ENCODE data around the gene GABRD.

DNA sequence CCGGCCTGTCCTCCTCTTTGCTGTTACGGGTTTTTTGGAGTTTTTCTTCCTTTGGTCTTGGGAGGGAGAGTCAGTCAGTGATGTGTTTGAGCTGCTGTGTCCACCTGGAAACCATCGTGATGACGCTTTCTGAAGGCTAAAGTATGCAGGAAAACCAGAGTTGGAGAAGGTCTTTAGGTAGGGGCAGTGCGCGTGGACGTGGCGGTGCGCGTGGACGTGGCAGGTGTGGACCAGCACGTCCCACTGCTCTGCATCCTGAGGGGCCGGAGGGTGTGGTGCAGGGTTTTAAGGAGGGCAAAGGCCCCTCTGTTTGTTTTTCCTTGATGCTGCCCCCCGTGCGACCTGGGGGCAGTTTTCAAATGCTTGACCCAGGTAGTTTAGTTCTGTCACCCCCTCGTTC lies 61.0 kb downstream of the GABRD start:
- TF ChIP-seq, protein P1, sequence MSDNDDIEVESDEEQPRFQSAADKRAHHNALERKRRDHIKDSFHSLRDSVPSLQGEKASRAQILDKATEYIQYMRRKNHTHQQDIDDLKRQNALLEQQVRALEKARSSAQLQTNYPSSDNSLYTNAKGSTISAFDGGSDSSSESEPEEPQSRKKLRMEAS (CRISPR knock-in tag; IDR thresholded peaks at IDR 0.05), result no peak
- TF ChIP-seq, protein P2, sequence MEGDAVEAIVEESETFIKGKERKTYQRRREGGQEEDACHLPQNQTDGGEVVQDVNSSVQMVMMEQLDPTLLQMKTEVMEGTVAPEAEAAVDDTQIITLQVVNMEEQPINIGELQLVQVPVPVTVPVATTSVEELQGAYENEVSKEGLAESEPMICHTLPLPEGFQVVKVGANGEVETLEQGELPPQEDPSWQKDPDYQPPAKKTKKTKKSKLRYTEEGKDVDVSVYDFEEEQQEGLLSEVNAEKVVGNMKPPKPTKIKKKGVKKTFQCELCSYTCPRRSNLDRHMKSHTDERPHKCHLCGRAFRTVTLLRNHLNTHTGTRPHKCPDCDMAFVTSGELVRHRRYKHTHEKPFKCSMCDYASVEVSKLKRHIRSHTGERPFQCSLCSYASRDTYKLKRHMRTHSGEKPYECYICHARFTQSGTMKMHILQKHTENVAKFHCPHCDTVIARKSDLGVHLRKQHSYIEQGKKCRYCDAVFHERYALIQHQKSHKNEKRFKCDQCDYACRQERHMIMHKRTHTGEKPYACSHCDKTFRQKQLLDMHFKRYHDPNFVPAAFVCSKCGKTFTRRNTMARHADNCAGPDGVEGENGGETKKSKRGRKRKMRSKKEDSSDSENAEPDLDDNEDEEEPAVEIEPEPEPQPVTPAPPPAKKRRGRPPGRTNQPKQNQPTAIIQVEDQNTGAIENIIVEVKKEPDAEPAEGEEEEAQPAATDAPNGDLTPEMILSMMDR (IDR thresholded peaks at IDR 0.05), result no peak
- TF ChIP-seq, protein P3, sequence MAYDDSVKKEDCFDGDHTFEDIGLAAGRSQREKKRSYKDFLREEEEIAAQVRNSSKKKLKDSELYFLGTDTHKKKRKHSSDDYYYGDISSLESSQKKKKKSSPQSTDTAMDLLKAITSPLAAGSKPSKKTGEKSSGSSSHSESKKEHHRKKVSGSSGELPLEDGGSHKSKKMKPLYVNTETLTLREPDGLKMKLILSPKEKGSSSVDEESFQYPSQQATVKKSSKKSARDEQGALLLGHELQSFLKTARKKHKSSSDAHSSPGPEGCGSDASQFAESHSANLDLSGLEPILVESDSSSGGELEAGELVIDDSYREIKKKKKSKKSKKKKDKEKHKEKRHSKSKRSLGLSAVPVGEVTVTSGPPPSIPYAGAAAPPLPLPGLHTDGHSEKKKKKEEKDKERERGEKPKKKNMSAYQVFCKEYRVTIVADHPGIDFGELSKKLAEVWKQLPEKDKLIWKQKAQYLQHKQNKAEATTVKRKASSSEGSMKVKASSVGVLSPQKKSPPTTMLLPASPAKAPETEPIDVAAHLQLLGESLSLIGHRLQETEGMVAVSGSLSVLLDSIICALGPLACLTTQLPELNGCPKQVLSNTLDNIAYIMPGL (CRISPR knock-in tag; IDR thresholded peaks at IDR 0.05), result no peak
- no peak for TF ChIP-seq NR1H2 (CRISPR knock-in tag; IDR thresholded peaks at IDR 0.05)
- no peak for TF ChIP-seq JAZF1 (CRISPR knock-in tag; IDR thresholded peaks at IDR 0.05)
- TF ChIP-seq ELF4 (CRISPR knock-in tag; IDR thresholded peaks at IDR 0.05; ENCODE audit: low read depth), result no peak
- TF ChIP-seq ZNF416 (CRISPR knock-in tag; IDR thresholded peaks at IDR 0.05), result no peak
- TF ChIP-seq KAT7 (CRISPR knock-in tag; IDR thresholded peaks at IDR 0.05; ENCODE audit: borderline replicate concordance), result no peak
- no peak for TF ChIP-seq ZNF219 (CRISPR knock-in tag; IDR thresholded peaks at IDR 0.05; ENCODE audit: borderline replicate concordance)
- no peak for TF ChIP-seq FOXJ3 (CRISPR knock-in tag; IDR thresholded peaks at IDR 0.05; ENCODE audit: borderline replicate concordance)
- no peak for TF ChIP-seq ESRRA (CRISPR knock-in tag; IDR thresholded peaks at IDR 0.05; ENCODE audit: borderline replicate concordance)
- TF ChIP-seq, protein P4, sequence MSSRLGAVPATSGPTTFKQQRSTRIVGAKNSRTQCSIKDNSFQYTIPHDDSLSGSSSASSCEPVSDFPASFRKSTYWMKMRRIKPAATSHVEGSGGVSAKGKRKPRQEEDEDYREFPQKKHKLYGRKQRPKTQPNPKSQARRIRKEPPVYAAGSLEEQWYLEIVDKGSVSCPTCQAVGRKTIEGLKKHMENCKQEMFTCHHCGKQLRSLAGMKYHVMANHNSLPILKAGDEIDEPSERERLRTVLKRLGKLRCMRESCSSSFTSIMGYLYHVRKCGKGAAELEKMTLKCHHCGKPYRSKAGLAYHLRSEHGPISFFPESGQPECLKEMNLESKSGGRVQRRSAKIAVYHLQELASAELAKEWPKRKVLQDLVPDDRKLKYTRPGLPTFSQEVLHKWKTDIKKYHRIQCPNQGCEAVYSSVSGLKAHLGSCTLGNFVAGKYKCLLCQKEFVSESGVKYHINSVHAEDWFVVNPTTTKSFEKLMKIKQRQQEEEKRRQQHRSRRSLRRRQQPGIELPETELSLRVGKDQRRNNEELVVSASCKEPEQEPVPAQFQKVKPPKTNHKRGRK (CRISPR knock-in tag; IDR thresholded peaks at IDR 0.05; ENCODE audit: borderline replicate concordance), result no peak
